K562 (cell line): ENCODE results near the gene PLD1.

Experiments used
- ARID2 ChIP-seq: fragments of 450-650 bp; IDR thresholded peaks from 2 replicates; pipeline ENCODE4 v1.6.1; 2017; ENCODE audit warnings: antibody characterized with exemption, mild to moderate bottlenecking
- COPS2 ChIP-seq: fragments of 450-650 bp; conservative IDR thresholded peaks from 2 replicates; pipeline ENCODE4 v1.6.1; 2016; ENCODE audit warnings: mild to moderate bottlenecking, moderate library complexity
- GABPB2 ChIP-seq: fragments of 250-450 bp; sonication (Bioruptor Pico); conservative IDR thresholded peaks from 2 replicates; pipeline ENCODE4 v1.5.1; 2021; ENCODE audit warnings: mild to moderate bottlenecking
- JUN ChIP-seq, 2 experiments: sonication (generic) in 1 of 2; formaldehyde crosslinking in 1 of 2; IDR thresholded peaks; 2 replicates each; pipeline versions ENCODE4 v1.6.1 to v1.8.0; 2012 to 2022; ENCODE audit warnings: borderline replicate concordance in 2 of 2, mild to moderate bottlenecking in 2 of 2, improper control_type of control experiment in 1 of 2, low read depth in 1 of 2, low read length in 1 of 2, missing genetic modification reagents in 1 of 2
- JUND ChIP-seq, 2 experiments: IDR thresholded peaks; 2 replicates in 1 of 2; 3 replicates in 1 of 2; pipeline ENCODE4 v1.6.1; 2011; ENCODE audit warnings: borderline replicate concordance in 2 of 2, low read depth in 2 of 2, low read length in 2 of 2, improper control_type of control experiment in 1 of 2, missing biosample characterization in 1 of 2, missing genetic modification characterization in 1 of 2, missing genetic modification reagents in 1 of 2
- TCF7L2 ChIP-seq: fragments of 150-350 bp; IDR thresholded peaks from 2 replicates; pipeline ENCODE4 v1.6.1; 2016; ENCODE audit warnings: low read depth, mild to moderate bottlenecking, low read length, moderate library complexity
- ZNF766 ChIP-seq: fragments of 200-800 bp; sonication (Bioruptor generic); conservative IDR thresholded peaks from 2 replicates; pipeline ENCODE4 v1.6.1; 2016; ENCODE audit warnings: missing genetic modification characterization, missing compliant biosample characterization
- TF ChIP-seq, protein P1 (sequence below): fragments of 250-450 bp; sonication (Bioruptor Pico); IDR thresholded peaks from 2 replicates; pipeline ENCODE4 v1.8.0; 2021; ENCODE audit warnings: mild to moderate bottlenecking, moderate library complexity
- TF ChIP-seq, protein P2 (sequence below), 3 experiments: fragments of 200-800 bp in 1 of 3; sonication (Bioruptor generic) in 1 of 3; sonication (generic) in 1 of 3; formaldehyde crosslinking in 1 of 3; IDR thresholded peaks; 2 replicates each; pipeline versions ENCODE4 v1.6.1 to v1.8.0; 2016 to 2022; ENCODE audit warnings: mild to moderate bottlenecking in 2 of 3, missing compliant biosample characterization in 2 of 3, missing genetic modification characterization in 2 of 3, missing genetic modification reagents in 1 of 3
- TF ChIP-seq, protein P3 (sequence below), 3 experiments: IDR thresholded peaks in 2 of 3; conservative IDR thresholded peaks in 1 of 3; 2 replicates each; pipeline ENCODE4 v1.5.1; 2011 to 2012; ENCODE audit warnings: low read length in 3 of 3, mild to moderate bottlenecking in 3 of 3, control low read depth in 2 of 3, improper control_type of control experiment in 1 of 3, inconsistent platforms in 1 of 3, low read depth in 1 of 3, mixed read lengths in 1 of 3, moderate library complexity in 1 of 3; ENCODE audit not compliant: insufficient read depth in 2 of 3

DNA sequence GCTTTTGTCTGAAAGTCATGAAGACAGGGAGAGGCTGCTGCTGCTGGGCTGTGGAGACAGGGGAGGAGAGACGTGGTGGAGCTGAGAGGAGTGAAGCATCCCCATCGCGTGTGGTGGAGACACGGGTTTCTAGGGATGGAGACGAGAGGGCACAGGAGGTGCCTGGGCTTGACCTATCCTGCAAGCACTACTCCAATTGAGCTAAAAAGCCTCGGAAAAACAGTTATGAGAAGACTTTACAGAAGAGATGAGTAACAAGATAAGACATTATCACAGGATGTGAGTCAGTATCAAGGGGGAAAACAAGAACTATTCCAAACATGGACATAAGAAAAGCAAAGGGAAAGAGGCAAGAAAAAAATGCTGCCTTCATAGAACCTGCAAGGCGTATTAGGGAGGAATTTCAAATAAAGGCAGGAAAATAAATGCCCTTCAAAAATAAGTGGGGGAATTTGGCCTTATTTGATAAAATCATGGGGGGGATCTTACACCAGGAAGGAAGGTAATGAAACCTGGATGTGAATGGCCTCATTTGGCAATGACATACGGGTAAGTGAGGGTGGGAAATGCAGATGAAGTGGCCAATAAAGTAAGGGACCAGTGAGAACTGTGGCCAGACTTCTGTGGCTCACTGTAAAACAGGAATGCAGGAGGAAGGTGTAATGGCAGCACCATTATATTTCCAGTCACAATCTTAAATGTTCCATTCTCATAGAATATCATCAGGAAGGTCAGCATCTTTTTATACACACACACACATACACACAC lies 97.9 kb downstream of the PLD1 start:
- TF ChIP-seq, protein P1, sequence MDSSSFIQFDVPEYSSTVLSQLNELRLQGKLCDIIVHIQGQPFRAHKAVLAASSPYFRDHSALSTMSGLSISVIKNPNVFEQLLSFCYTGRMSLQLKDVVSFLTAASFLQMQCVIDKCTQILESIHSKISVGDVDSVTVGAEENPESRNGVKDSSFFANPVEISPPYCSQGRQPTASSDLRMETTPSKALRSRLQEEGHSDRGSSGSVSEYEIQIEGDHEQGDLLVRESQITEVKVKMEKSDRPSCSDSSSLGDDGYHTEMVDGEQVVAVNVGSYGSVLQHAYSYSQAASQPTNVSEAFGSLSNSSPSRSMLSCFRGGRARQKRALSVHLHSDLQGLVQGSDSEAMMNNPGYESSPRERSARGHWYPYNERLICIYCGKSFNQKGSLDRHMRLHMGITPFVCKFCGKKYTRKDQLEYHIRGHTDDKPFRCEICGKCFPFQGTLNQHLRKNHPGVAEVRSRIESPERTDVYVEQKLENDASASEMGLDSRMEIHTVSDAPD (CRISPR knock-in tag) = no peak
- TF ChIP-seq, protein P2, sequence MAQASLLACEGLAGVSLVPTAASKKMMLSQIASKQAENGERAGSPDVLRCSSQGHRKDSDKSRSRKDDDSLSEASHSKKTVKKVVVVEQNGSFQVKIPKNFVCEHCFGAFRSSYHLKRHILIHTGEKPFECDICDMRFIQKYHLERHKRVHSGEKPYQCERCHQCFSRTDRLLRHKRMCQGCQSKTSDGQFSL (CRISPR knock-in tag; IDR thresholded peaks at IDR 0.05) = no peak
- TF ChIP-seq, protein P2 (tag; IDR thresholded peaks at IDR 0.05) = no peak
- no peak for TF ChIP-seq TCF7L2
- TF ChIP-seq JUN (IDR thresholded peaks at IDR 0.05; ENCODE audit: borderline replicate concordance, low read depth, low read length) = no peak
- TF ChIP-seq JUN (CRISPR knock-in tag; IDR thresholded peaks at IDR 0.05; ENCODE audit: borderline replicate concordance) = no peak
- TF ChIP-seq COPS2 = no peak
- TF ChIP-seq JUND (IDR thresholded peaks at IDR 0.05; ENCODE audit: borderline replicate concordance, low read depth, low read length) = no peak
- no peak for TF ChIP-seq JUND (tag; IDR thresholded peaks at IDR 0.05; ENCODE audit: borderline replicate concordance, low read depth, low read length)
- no peak for TF ChIP-seq ZNF766
- TF ChIP-seq ARID2 = no peak
- TF ChIP-seq, protein P3, sequence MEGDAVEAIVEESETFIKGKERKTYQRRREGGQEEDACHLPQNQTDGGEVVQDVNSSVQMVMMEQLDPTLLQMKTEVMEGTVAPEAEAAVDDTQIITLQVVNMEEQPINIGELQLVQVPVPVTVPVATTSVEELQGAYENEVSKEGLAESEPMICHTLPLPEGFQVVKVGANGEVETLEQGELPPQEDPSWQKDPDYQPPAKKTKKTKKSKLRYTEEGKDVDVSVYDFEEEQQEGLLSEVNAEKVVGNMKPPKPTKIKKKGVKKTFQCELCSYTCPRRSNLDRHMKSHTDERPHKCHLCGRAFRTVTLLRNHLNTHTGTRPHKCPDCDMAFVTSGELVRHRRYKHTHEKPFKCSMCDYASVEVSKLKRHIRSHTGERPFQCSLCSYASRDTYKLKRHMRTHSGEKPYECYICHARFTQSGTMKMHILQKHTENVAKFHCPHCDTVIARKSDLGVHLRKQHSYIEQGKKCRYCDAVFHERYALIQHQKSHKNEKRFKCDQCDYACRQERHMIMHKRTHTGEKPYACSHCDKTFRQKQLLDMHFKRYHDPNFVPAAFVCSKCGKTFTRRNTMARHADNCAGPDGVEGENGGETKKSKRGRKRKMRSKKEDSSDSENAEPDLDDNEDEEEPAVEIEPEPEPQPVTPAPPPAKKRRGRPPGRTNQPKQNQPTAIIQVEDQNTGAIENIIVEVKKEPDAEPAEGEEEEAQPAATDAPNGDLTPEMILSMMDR (IDR thresholded peaks at IDR 0.05 in 2 of 3, conservative IDR thresholded peaks at IDR 0.05 in 1 of 3; ENCODE audit: insufficient read depth in 2 of 3, low read depth in 1 of 3, low read length in 3 of 3) = no peak
- no peak for TF ChIP-seq GABPB2 (CRISPR knock-in tag)
